Germinal center (tissue), 1 donor: ENCODE results near the gene CDH13.

Source experiments
- DNase-seq: peaks from one replicate; pipeline ENCODE4 v3.0.0; 2012; ENCODE audit warnings: mixed read lengths, low spot score

CDH13 gene

GRCh38 chr16:83771306-83771942 is 1144.7 kb downstream of the CDH13 start:
- no peak for DNase-seq

GRCh38 chr16:83772806-83773205 is 1146.0 kb downstream of the CDH13 start:
- DNase-seq, result no peak

GRCh38 chr16:83774066-83774465 is 1147.3 kb downstream of the CDH13 start:
- DNase-seq, result no peak

- DNase-seq, result no peak
Measured at GRCh38 chr16:83776944-83777343, 1150.2 kb downstream of the CDH13 start.

- DNase-seq, result no peak
Measured at GRCh38 chr16:83779886-83780285, 1153.1 kb downstream of the CDH13 start.

- no peak for DNase-seq
Measured at GRCh38 chr16:83785455-83785854, 1158.7 kb downstream of the CDH13 start.

GRCh38 chr16:83789642-83790401 is 1163.1 kb downstream of the CDH13 start:
- no peak for DNase-seq

- no peak for DNase-seq
Measured at GRCh38 chr16:83791916-83792315, 1165.1 kb downstream of the CDH13 start.

GRCh38 chr16:83792391-83792790 is 1165.6 kb downstream of the CDH13 start:
- peak; percentile 29 for DNase-seq

GRCh38 chr16:83793179-83793578 is 1166.4 kb downstream of the CDH13 start:
- no peak for DNase-seq

GRCh38 chr16:83794860-83795554 is 1168.2 kb downstream of the CDH13 start:
- no peak for DNase-seq

GRCh38 chr16:83797013-83797412 is 1170.2 kb downstream of the CDH13 start:
- no peak for DNase-seq

GRCh38 chr16:83799336-83799735 is 1172.6 kb downstream of the CDH13 start:
- DNase-seq, result no peak

GRCh38 chr16:83802135-83802534 is 1175.4 kb downstream of the CDH13 start:
- DNase-seq, result no peak

GRCh38 chr16:83802554-83803205 is 1175.9 kb downstream of the CDH13 start:
- no peak for DNase-seq

GRCh38 chr16:83803811-83804210 is 1177.0 kb downstream of the CDH13 start:
- DNase-seq, result no peak

- no peak for DNase-seq
Measured at GRCh38 chr16:83804366-83804765, 1177.6 kb downstream of the CDH13 start.

- DNase-seq, result peak; percentile 65
Measured at GRCh38 chr16:83806036-83806435, 1179.3 kb downstream of the CDH13 start.

GRCh38 chr16:83806731-83807130 is 1180.0 kb downstream of the CDH13 start:
- no peak for DNase-seq

GRCh38 chr16:83807327-83807709 is 1180.5 kb downstream of the CDH13 start:
- no peak for DNase-seq

GRCh38 chr16:83807710-83808572 is 1181.2 kb downstream of the CDH13 start, which contains the start of gene HSBP1:
TSS of gene HSBP1 (plus strand) at chr16:83807978. CDS start at chr16:83808077, 99 bp downstream.
- peak; percentile 96 for DNase-seq
